Ovary (tissue), 9 donors: Measurements from ENCODE around the gene PSG2. TPM values are rescaled to one million over a fixed set of nuclear protein-coding genes. Genes with fewer than 3 reads are reported as not detected.
"Not testable (repeated sequence)": the region's sequence is repeated elsewhere in the genome, so short reads cannot be mapped to it uniquely, and the experiment has no call there.

Experiments
- DNase-seq, 5 donors: peaks; one replicate each; pipeline ENCODE4 v3.0.0-alpha.2; 2019 to 2020
- H3K27ac ChIP-seq, 2 donors: fragments of 200-600 bp; one replicate each; pipeline versions ENCODE4 v1.5.1 to v1.8.0; 2019 to 2022
- H3K27me3 ChIP-seq: fragments of 200-600 bp; one replicate; pipeline ENCODE4 v1.8.0; 2022
- H3K36me3 ChIP-seq: fragments of 200-600 bp; sonication (generic); one replicate; pipeline ENCODE4 v1.5.1; 2019
- H3K4me1 ChIP-seq: one replicate; pipeline ENCODE4 v1.8.1; 2013; ENCODE audit warnings: mild to moderate bottlenecking, moderate library complexity; ENCODE audit not compliant: insufficient read depth
- H3K4me3 ChIP-seq: fragments of 200-600 bp; sonication (generic); one replicate; pipeline ENCODE4 v1.5.1; 2017
- H3K9me3 ChIP-seq, 2 donors: fragments of 200-600 bp in 1 of 2; sonication (generic) in 1 of 2; one replicate each; pipeline versions ENCODE4 v1.5.1 to v1.8.1; 2013 to 2019; ENCODE audit warnings: mild to moderate bottlenecking in 1 of 2, moderate library complexity in 1 of 2
- CTCF ChIP-seq, 3 donors: fragments of 450-650 bp in 2 of 3; fragments of 200-600 bp in 1 of 3; IDR thresholded peaks; one replicate each; pipeline versions ENCODE4 v1.5.1 to v1.8.0; 2016 to 2022; ENCODE audit warnings: antibody characterized with exemption in 3 of 3, mild to moderate bottlenecking in 1 of 3
- EP300 ChIP-seq: sonication (generic); formaldehyde crosslinking; IDR thresholded peaks from one replicate; pipeline ENCODE4 v1.6.1; 2017; ENCODE audit warnings: antibody characterized with exemption
- POLR2A ChIP-seq: fragments of 450-650 bp; IDR thresholded peaks from one replicate; pipeline ENCODE4 v1.6.1; 2017; ENCODE audit warnings: antibody characterized with exemption, mild to moderate bottlenecking, moderate library complexity
- WGBS, 3 donors: extraction: QIAGEN DNeasy Blood & Tissue Kit in 1 of 3; methylation state at CpG; one replicate each; pipeline versions ENCODE4 v1.1.5 to v1.1.7; 2013 to 2017; 5-methylcytosine and 5-hydroxymethylcytosine counted together
- intact Hi-C, 4 donors: fragments of 100-400 bp; cut with DNase I; formaldehyde crosslinking; loops; one replicate each; pipeline versions ENCODE4 v1.11.0 to v1.15.1; 2022 to 2023
- polyA plus RNA-seq, 2 donors: library from polyadenylated mRNA; stranded (reverse); fragments of 200-250 nt in 1 of 2; fragments of 350-450 nt in 1 of 2; fragmentation: Illumina TruSeq in 1 of 2; extraction: RNeasy Lipid Tissue Mini Kit (QIAGEN cat#74804) in 1 of 2; gene quantifications; one replicate each; pipeline ENCODE4 v1.2.3, GENCODE V29; 2013 to 2014
- total RNA-seq, 7 donors: library from RNA; depleted of rRNA in 2 of 7; stranded (reverse); fragments of >200 nt in 2 of 7; fragmentation: NEBNext Ultra II Directional in 3 of 7; extraction: Animal tissue kit (Norgen Biotek cat#: 25700) in 3 of 7; gene quantifications; one replicate each; pipeline versions ENCODE4 v1.1.0 to v1.2.4, GENCODE V29; 2016 to 2023
- donor health status: DM: no; HTN: no; CAD: no; lungs with moderate emphysema.
- donor health status: DM: no; HTN: no; CAD: no.
- donor health status: Bipolar disorder and iron deficiency.
- donor health status: DM: yes; HTN: yes; CAD: no.
- donor health status: DM: no; HTN: no; CAD: no.
- donor health status: DM: yes; HTN: yes; CAD: no.

Gene PSG2
- total and polyA plus RNA-seq, 9 donors, result not detected

DNA sequence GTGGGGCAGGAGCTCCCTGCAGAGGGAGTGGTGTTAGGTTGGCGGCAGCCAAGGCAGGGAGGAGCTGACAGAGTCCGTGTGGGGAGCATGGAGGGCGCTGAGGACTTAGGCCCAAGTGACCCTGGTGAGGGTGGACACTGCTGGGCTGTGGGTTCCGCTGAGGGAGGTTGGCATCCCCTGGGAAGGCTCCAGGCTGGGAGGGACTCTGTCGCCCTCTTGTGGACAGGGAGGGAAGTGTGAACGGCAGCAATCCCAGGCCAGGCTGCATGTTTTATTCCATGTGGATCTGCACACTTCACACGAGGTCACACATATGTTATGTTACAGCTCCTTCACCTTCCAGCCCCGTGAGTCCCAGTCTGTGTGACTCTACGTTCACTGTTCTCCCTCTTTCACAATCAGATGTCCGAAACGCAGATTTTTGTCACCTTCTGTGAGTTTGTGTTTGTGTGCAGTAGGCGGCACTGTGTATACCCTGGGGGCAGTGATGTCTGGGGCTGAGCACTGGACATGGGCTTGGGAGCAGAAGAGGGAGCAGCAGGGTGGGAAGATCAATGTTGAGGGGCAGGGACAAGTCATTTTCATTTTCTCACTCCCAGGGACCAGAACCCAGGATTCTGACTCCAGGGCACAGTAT is 1.8 kb upstream of the PSG2 start:
- H3K27me3 ChIP-seq, H3K9me3 ChIP-seq, H3K4me1 ChIP-seq, H3K36me3 ChIP-seq, intact Hi-C loops, H3K27ac ChIP-seq, H3K4me3 ChIP-seq, DNase-seq: not testable (repeated sequence)
- WGBS, 3 donors, result 47 to 56% (median 51%) methylated on average over 12 of the region's 12 CpGs

DNA sequence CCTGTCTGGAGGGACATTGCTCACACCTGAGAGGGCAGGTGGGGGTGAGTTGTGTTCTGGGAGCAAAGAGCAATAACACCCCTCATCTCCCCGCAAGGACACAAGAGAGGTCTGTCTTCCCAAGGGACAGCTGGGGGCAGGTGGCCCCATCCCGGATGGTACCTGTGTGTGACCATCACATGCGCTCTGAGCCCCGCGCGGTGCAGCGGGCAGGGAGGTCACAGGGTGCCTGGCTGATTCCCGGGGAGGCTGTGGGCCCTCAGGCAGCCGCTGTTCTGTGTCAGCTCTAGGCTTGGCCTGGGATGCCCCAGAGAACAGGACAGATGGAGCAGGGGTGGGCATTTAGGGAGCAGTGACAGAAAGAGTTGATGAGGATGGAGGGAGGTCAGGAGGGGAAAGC is 1.2 kb upstream of the PSG2 start:
- H3K27ac ChIP-seq, H3K4me1 ChIP-seq, H3K4me3 ChIP-seq, intact Hi-C loops, DNase-seq, H3K27me3 ChIP-seq, H3K36me3 ChIP-seq, H3K9me3 ChIP-seq: not testable (repeated sequence)
- WGBS, 3 donors, result 90 to 95% (median 92%) methylated on average over 9 of the region's 9 CpGs

- Histone ChIP-seq H3K4me1 (no peaks in the 10 kb centered on the region), H3K27me3 (no peaks in the 10 kb centered on the region), H3K36me3 (no peaks in the 10 kb centered on the region), H3K4me3 (no peak overlapping the region), H3K9me3 (no peaks in the 10 kb centered on the region), H3K27ac (no peak overlapping the region)
- 63 to 86% (median 78%) methylated on average over 4 of the region's 4 CpGs for WGBS, 3 donors
- DNase-seq, result no peak
- intact Hi-C loops, result no loop called here
- no peak for TF ChIP-seq EP300
- TF ChIP-seq CTCF (IDR thresholded peaks at IDR 0.05), result no peak
- TF ChIP-seq POLR2A, result no peak
Measured at GRCh38 chr19:43078311-43078710, 4.2 kb downstream of the PSG2 start.

GRCh38 chr19:43077881-43078280 is 4.6 kb downstream of the PSG2 start:
- H3K27ac ChIP-seq, H3K4me1 ChIP-seq, H3K9me3 ChIP-seq, H3K27me3 ChIP-seq, H3K4me3 ChIP-seq, intact Hi-C loops, H3K36me3 ChIP-seq, DNase-seq: not testable (repeated sequence)
- WGBS, 3 donors, result 59 to 62% (median 59%) methylated on average over 4 of the region's 4 CpGs

DNA sequence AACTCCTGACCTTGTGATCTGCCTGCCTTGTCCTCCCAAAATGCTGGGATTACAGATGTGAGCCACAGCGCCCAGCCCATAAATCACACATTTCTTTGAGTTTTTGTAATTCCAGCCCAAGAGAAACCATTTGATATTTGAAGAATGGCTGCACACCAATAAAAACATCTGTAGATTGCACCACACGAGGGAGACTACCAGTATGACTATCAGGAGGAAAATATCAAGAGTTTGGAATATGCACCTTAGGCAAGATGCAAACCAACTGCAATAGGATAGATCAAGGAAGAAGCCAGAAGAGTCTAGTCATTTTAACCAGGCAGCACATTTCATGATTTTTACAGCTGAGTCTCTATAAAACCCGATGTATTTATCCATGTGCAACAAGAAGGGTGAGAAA is 20.1 kb downstream of the PSG2 start:
- H3K4me1 ChIP-seq, H3K4me3 ChIP-seq, H3K36me3 ChIP-seq, DNase-seq, H3K27me3 ChIP-seq, intact Hi-C loops, H3K9me3 ChIP-seq, H3K27ac ChIP-seq: not testable (repeated sequence)
- WGBS, 3 donors, result 47 to 51% (median 49%) methylated on average over 3 of the region's 3 CpGs

- 60 to 66% (median 62%) methylated on average over 3 of the region's 3 CpGs for WGBS, 3 donors
- H3K27ac ChIP-seq, H3K4me3 ChIP-seq, intact Hi-C loops, H3K27me3 ChIP-seq, H3K4me1 ChIP-seq, H3K9me3 ChIP-seq, H3K36me3 ChIP-seq, DNase-seq: not testable (repeated sequence)
Measured at GRCh38 chr19:43061326-43061725, 21.2 kb downstream of the PSG2 start.

GRCh38 chr19:43060254-43060653 is 22.2 kb downstream of the PSG2 start:
- H3K9me3 ChIP-seq, H3K27ac ChIP-seq, intact Hi-C loops, H3K4me1 ChIP-seq, H3K27me3 ChIP-seq, H3K36me3 ChIP-seq, H3K4me3 ChIP-seq, DNase-seq: not testable (repeated sequence)
- 64 to 76% (median 64%) methylated on average over 3 of the region's 3 CpGs for WGBS, 3 donors

DNA sequence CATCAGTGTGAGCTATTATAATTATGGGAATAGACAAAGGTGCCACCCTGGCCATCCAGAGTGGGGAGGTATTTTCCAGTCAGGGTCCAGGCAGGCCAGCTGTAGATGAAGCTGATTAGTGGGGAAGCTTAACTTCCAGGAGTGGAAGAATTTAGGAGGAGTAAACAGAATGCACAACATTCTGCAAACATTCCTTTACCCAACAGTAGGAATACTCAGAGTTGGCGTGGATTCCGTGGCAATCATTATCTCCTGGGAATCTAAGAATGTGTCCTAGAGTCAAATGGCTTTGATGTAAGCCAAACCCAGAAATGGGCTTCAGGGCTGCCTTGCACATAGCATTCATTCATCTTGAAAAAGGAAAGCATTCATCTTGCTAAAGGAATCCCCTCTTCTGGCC is 23.0 kb downstream of the PSG2 start:
- H3K9me3 ChIP-seq, H3K4me1 ChIP-seq, DNase-seq, H3K36me3 ChIP-seq, H3K27me3 ChIP-seq, H3K27ac ChIP-seq, H3K4me3 ChIP-seq, intact Hi-C loops: not testable (repeated sequence)
- 59 to 83% (median 69%) methylated on average over 2 of the region's 2 CpGs for WGBS, 3 donors

DNA sequence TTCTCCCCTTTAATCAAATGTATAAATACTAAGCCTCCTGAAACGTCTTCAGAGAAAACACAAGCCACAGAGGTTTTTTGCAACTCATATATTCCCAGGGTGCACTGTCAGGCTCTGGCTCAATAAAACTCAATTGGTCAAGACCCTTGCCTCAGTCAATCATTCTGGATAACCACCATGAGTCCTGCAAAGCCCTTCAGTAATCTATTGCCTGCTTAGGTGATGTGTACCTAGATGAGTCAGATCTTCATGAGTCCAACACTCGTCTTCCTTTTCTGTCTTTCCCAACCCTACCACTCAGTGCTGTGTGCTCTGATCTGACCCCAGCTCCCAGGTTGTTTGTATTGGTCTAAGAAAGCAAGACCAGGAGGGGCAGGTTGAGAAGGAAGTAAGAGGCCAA is 24.1 kb downstream of the PSG2 start:
- intact Hi-C loops, result not testable (repeated sequence)
- 38 to 52% (median 41%) methylated on average over 2 of the region's 2 CpGs for WGBS, 3 donors

DNA sequence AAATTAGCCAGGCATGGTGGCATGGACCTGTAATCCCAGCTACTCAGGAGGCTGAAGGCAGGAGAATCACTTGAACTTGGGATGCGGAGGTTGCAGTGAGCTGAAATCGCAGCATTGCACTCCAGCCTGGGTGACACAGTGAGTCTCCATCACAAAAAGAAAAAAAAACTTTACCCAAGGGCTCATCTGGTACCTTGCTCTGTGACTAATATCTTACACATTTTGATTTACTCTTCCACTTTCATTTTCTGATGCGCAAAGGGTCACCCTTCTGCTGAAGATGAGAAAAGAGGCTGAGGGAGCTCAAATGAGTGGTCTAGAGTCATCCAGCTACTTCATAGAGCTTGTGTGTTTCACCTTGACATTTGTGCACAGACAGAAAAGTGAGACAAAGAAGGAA is 34.5 kb downstream of the PSG2 start:
- H3K27me3 ChIP-seq, H3K27ac ChIP-seq, H3K4me3 ChIP-seq, H3K9me3 ChIP-seq, intact Hi-C loops, DNase-seq, H3K4me1 ChIP-seq, H3K36me3 ChIP-seq: not testable (repeated sequence)
- WGBS, 3 donors, result 85 to 91% (median 90%) methylated on average over 3 of the region's 3 CpGs

More for the DNA sequence above, 24.1 kb downstream of the PSG2 start:
- not testable (repeated sequence) for H3K36me3 ChIP-seq, H3K27ac ChIP-seq, H3K9me3 ChIP-seq, H3K27me3 ChIP-seq, DNase-seq, H3K4me3 ChIP-seq, H3K4me1 ChIP-seq

- 66 to 79% (median 66%) methylated on average over 2 of the region's 2 CpGs for WGBS, 3 donors
- H3K36me3 ChIP-seq, H3K27me3 ChIP-seq, intact Hi-C loops, H3K9me3 ChIP-seq, DNase-seq, H3K27ac ChIP-seq, H3K4me1 ChIP-seq, H3K4me3 ChIP-seq: not testable (repeated sequence)
Measured at GRCh38 chr19:43046578-43046977, 35.9 kb downstream of the PSG2 start.
